Osteocyte (in vitro differentiated cells): Measurements from ENCODE around the gene MIF. TPM values are rescaled to one million over a fixed set of nuclear protein-coding genes. Genes with fewer than 3 reads are reported as not detected.

Experiments
- DNase-seq: peaks from one replicate; pipeline ENCODE4 v3.0.0; 2021; ENCODE audit warnings: mixed read lengths; ENCODE audit not compliant: unreplicated experiment; ENCODE audit errors: extremely low spot score
- H3K27ac Mint-ChIP-seq: one replicate; pipeline ENCODE4 v1.8.0; 2021; ENCODE audit warnings: mild to moderate bottlenecking, mixed read lengths; ENCODE audit not compliant: unreplicated experiment
- H3K27me3 Mint-ChIP-seq: one replicate; pipeline ENCODE4 v1.8.0; 2021; ENCODE audit warnings: mixed read lengths; ENCODE audit not compliant: unreplicated experiment
- H3K36me3 Mint-ChIP-seq: one replicate; pipeline ENCODE4 v1.8.0; 2021; ENCODE audit warnings: mixed read lengths; ENCODE audit not compliant: unreplicated experiment
- H3K4me1 Mint-ChIP-seq: one replicate; pipeline ENCODE4 v1.8.0; 2021; ENCODE audit warnings: mixed read lengths; ENCODE audit not compliant: unreplicated experiment
- H3K4me3 Mint-ChIP-seq: one replicate; pipeline ENCODE4 v1.8.0; 2021; ENCODE audit warnings: mild to moderate bottlenecking, moderate library complexity, mixed read lengths; ENCODE audit not compliant: unreplicated experiment
- H3K9me3 Mint-ChIP-seq: one replicate; pipeline ENCODE4 v1.8.0; 2021; ENCODE audit warnings: mixed read lengths; ENCODE audit not compliant: unreplicated experiment
- CTCF ChIP-seq: fragments of 200-600 bp; sonication (generic); IDR thresholded peaks from 2 replicates; pipeline ENCODE4 v1.5.0; 2021; ENCODE audit warnings: antibody characterized with exemption, mild to moderate bottlenecking, moderate library complexity
- total RNA-seq: library from RNA; stranded (reverse); gene quantifications from 2 replicates; pipeline ENCODE4 v1.2.1, GENCODE V29; 2021

MIF gene
- total RNA-seq, 1 donor from 2014 or later, result 363 TPM

- no peak for DNase-seq
- Mint-ChIP-seq H3K4me3 (no peak overlapping the region), H3K9me3 (no peaks in the 10 kb centered on the region), H3K27me3 (no peaks in the 10 kb centered on the region), H3K27ac (no peak overlapping the region), H3K4me1 (peaks cover 17% of the 10 kb centered on the region), H3K36me3 (no peaks in the 10 kb centered on the region)
- no peak for TF ChIP-seq CTCF
Measured at GRCh38 chr22:23847310-23847920, 46.8 kb upstream of the MIF start.

- Mint-ChIP-seq H3K4me1 (peaks cover 17% of the 10 kb centered on the region), H3K27ac (no peak overlapping the region), H3K9me3 (no peaks in the 10 kb centered on the region), H3K4me3 (no peak overlapping the region), H3K36me3 (no peaks in the 10 kb centered on the region), H3K27me3 (no peaks in the 10 kb centered on the region)
- no peak for TF ChIP-seq CTCF
- DNase-seq, result no peak
Measured at GRCh38 chr22:23847991-23848864, 46.0 kb upstream of the MIF start.

- no peaks in the 10 kb centered on the region for H3K9me3 Mint-ChIP-seq
- no peaks in the 10 kb centered on the region for H3K27me3 Mint-ChIP-seq
- peaks cover 16% of the 10 kb centered on the region for H3K4me1 Mint-ChIP-seq
- H3K27ac Mint-ChIP-seq, result no peak overlapping the region
- TF ChIP-seq CTCF, result peak; percentile 99
- DNase-seq, result peak; percentile 96
- H3K4me3 Mint-ChIP-seq, result no peak overlapping the region
- no peaks in the 10 kb centered on the region for H3K36me3 Mint-ChIP-seq
Measured at GRCh38 chr22:23849009-23850006, 44.9 kb upstream of the MIF start.

- Mint-ChIP-seq H3K4me3 (no peak overlapping the region), H3K36me3 (no peaks in the 10 kb centered on the region), H3K27me3 (no peaks in the 10 kb centered on the region), H3K9me3 (no peaks in the 10 kb centered on the region), H3K27ac (no peak overlapping the region), H3K4me1 (peaks cover 11% of the 10 kb centered on the region)
- DNase-seq, result no peak
- TF ChIP-seq CTCF, result no peak
Measured at GRCh38 chr22:23850136-23850611, 44.0 kb upstream of the MIF start.
